B cell (primary cell): ENCODE measurements around the gene CATSPERE. TPM values are rescaled to one million over a fixed set of nuclear protein-coding genes. Genes with fewer than 3 reads are reported as not detected.
"Not testable (repeated sequence)": the region's sequence is repeated elsewhere in the genome, so short reads cannot be mapped to it uniquely, and the experiment has no call there.

Experiments
- ATAC-seq: fragments of 200-7000 bp; cut with Tn5 transposase; one replicate; pipeline ENCODE4 v1.10.0; 2021; ENCODE audit warnings: low read depth, mild to moderate bottlenecking, moderate number of reproducible peaks, moderate library complexity
- CTCF ChIA-PET: fragments of 350-600 bp; sonication (Branson Sonifier 250); formaldehyde crosslinking; loops from one replicate; lab custom pipeline; 2021; ENCODE audit warnings: antibody characterized with exemption, inconsistent platforms; lab: Charles Lee
- POLR2A ChIA-PET: fragments of 350-600 bp; sonication (Branson Sonifier 250); formaldehyde crosslinking; loops from one replicate; lab custom pipeline; 2021; ENCODE audit warnings: antibody characterized with exemption; lab: Charles Lee
- DNase-seq: peaks from one replicate; pipeline ENCODE4 v3.0.0; 2013
- H2AFZ ChIP-seq: 2 replicates; pipeline ENCODE4 v1.6.1; 2012; ENCODE audit warnings: mild to moderate bottlenecking, low read depth, low read length; ENCODE audit not compliant: insufficient read depth, poor library complexity, severe bottlenecking
- H3K27ac ChIP-seq, 2 donors: 1 replicate in 1 of 2; 2 replicates in 1 of 2; pipeline ENCODE4 v1.5.1; 2012 to 2013; ENCODE audit warnings: low read length in 2 of 2, mild to moderate bottlenecking in 2 of 2, moderate library complexity in 1 of 2
- H3K27me3 ChIP-seq, 4 experiments: fragments of 200-600 bp in 1 of 4; sonication (generic) in 1 of 4; replicated peaks in 1 of 4; 1 replicate in 2 of 4; 2 replicates in 2 of 4; pipeline versions ENCODE4 v1.6.1 to v1.7.0; 2013 to 2016; ENCODE audit warnings: low read length in 3 of 4, mild to moderate bottlenecking in 2 of 4, mixed read lengths in 1 of 4, moderate library complexity in 1 of 4; ENCODE audit not compliant: insufficient read depth in 4 of 4, control insufficient read depth in 3 of 4; ENCODE audit errors: control extremely low read depth in 1 of 4
- H3K36me3 ChIP-seq, 2 experiments: replicated peaks in 1 of 2; 1 replicate in 1 of 2; 2 replicates in 1 of 2; pipeline versions ENCODE4 v1.6.1 to v1.7.1; 2013; ENCODE audit warnings: low read length in 1 of 2; ENCODE audit not compliant: insufficient read depth in 2 of 2, control insufficient read depth in 1 of 2; ENCODE audit errors: control extremely low read depth in 1 of 2, extremely low read depth in 1 of 2
- H3K4me1 ChIP-seq, 2 donors: fragments of 200-600 bp in 1 of 2; sonication (generic) in 1 of 2; 1 replicate in 1 of 2; 2 replicates in 1 of 2; pipeline versions ENCODE4 v1.5.1 to v1.6.1; 2013 to 2017; ENCODE audit warnings: low read length in 2 of 2; ENCODE audit not compliant: control insufficient read depth in 2 of 2, insufficient read depth in 2 of 2
- H3K4me2 ChIP-seq: replicated peaks from 2 replicates; pipeline ENCODE3; 2012; ENCODE audit warnings: mild to moderate bottlenecking, low read depth, low read length; ENCODE audit not compliant: poor library complexity, severe bottlenecking
- H3K4me3 ChIP-seq, 5 experiments: fragments of 200-600 bp in 1 of 5; sonication (generic) in 1 of 5; 1 replicate in 3 of 5; 2 replicates in 2 of 5; pipeline versions ENCODE4 v1.5.1 to v1.7.0; 2011 to 2016; ENCODE audit warnings: low read length in 4 of 5, mild to moderate bottlenecking in 4 of 5, low read depth in 2 of 5, control low read depth in 1 of 5, moderate library complexity in 1 of 5; ENCODE audit not compliant: insufficient read depth in 1 of 5; ENCODE audit errors: control extremely low read depth in 1 of 5, extremely low read depth in 1 of 5
- H3K79me2 ChIP-seq: fragments of 200-600 bp; sonication (generic); one replicate; pipeline ENCODE4 v1.6.0; 2016; ENCODE audit warnings: low read length; ENCODE audit not compliant: control insufficient read depth, insufficient read depth
- H3K9ac ChIP-seq: fragments of 200-600 bp; sonication (generic); 2 replicates; pipeline ENCODE4 v1.6.1; 2017; ENCODE audit warnings: mild to moderate bottlenecking, low read length, moderate library complexity
- H3K9me3 ChIP-seq, 3 donors: one replicate each; pipeline versions ENCODE4 v1.6.1 to v1.7.1; 2013; ENCODE audit warnings: low read length in 2 of 3; ENCODE audit not compliant: control insufficient read depth in 2 of 3, insufficient read depth in 1 of 3; ENCODE audit errors: control extremely low read depth in 1 of 3
- H4K20me1 ChIP-seq: 2 replicates; pipeline ENCODE4 v1.6.0; 2012; ENCODE audit warnings: mild to moderate bottlenecking, low read length; ENCODE audit not compliant: insufficient read depth, control insufficient read depth, poor library complexity, severe bottlenecking
- H3K27ac Mint-ChIP-seq: one replicate; pipeline ENCODE4 v1.8.0; 2021; ENCODE audit warnings: mixed read lengths
- H3K27me3 Mint-ChIP-seq: one replicate; pipeline ENCODE4 v1.8.0; 2021; ENCODE audit warnings: mixed read lengths
- H3K4me1 Mint-ChIP-seq: one replicate; pipeline ENCODE4 v1.8.0; 2021; ENCODE audit warnings: mixed read lengths
- H3K4me3 Mint-ChIP-seq: one replicate; pipeline ENCODE4 v1.8.0; 2021; ENCODE audit warnings: mixed read lengths
- H3K9me3 Mint-ChIP-seq: one replicate; pipeline ENCODE4 v1.8.0; 2022; ENCODE audit warnings: mixed read lengths; ENCODE audit not compliant: insufficient read depth
- EZH2 ChIP-seq: IDR thresholded peaks from 2 replicates; pipeline ENCODE4 v1.6.1; 2012; ENCODE audit warnings: borderline replicate concordance, low read depth, mild to moderate bottlenecking, moderate library complexity, low read length; ENCODE audit not compliant: insufficient read depth, poor library complexity, severe bottlenecking
- WGBS: methylation state at CpG from one replicate; pipeline ENCODE4 v1.1.5; 2013; ENCODE audit warnings: missing lambda C conversion rate; ENCODE audit not compliant: insufficient coverage; 5-methylcytosine and 5-hydroxymethylcytosine counted together
- intact Hi-C: fragments of 100-400 bp; cut with micrococcal nuclease; formaldehyde crosslinking; loops from one replicate; pipeline ENCODE4 v1.10.0; 2022
- polyA plus RNA-seq: library from polyadenylated mRNA; depleted of rRNA; stranded (reverse); fragments of >200 nt; gene quantifications from 2 replicates; pipeline ENCODE4 v1.2.3, GENCODE V29; 2012
- total RNA-seq, 2 donors: library from RNA; stranded (reverse); fragments of 120-200 nt in 1 of 2; gene quantifications; 1 replicate in 1 of 2; 2 replicates in 1 of 2; pipeline versions ENCODE4 v1.2.3 to v1.2.4, GENCODE V29; 2013 to 2022
- TF ChIP-seq, protein P1 (sequence below): fragments of 200-600 bp; IDR thresholded peaks from one replicate; pipeline ENCODE4 v1.8.0; 2022; ENCODE audit warnings: antibody characterized with exemption, mild to moderate bottlenecking

The CATSPERE gene
- total and polyA plus RNA-seq, 2 donors (not counting 1 experiment from before 2014, with no cell fraction given) = 0.82 to 3.1 TPM

DNA sequence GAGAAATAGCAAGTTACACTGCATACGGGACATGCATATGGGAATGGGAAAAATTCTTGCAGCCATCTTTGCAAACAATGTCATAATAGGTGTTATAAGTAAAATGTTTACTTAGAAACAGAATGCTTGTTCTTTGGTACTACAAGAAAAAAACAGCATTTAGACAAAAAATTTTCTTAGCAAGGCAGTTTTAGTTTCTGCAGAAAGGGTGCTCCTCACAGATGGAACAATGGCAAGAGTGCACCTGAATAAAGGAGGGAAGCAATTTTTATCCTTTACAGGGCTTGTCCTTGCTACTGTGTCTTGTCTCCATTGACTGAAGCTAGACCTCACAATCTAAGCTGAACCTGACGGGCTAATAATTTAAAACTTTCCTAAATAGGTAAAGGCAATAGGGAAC lies 112.7 kb downstream of the CATSPERE start:
- no peak overlapping the region for H3K4me3 ChIP-seq
- TF ChIP-seq, protein P1, sequence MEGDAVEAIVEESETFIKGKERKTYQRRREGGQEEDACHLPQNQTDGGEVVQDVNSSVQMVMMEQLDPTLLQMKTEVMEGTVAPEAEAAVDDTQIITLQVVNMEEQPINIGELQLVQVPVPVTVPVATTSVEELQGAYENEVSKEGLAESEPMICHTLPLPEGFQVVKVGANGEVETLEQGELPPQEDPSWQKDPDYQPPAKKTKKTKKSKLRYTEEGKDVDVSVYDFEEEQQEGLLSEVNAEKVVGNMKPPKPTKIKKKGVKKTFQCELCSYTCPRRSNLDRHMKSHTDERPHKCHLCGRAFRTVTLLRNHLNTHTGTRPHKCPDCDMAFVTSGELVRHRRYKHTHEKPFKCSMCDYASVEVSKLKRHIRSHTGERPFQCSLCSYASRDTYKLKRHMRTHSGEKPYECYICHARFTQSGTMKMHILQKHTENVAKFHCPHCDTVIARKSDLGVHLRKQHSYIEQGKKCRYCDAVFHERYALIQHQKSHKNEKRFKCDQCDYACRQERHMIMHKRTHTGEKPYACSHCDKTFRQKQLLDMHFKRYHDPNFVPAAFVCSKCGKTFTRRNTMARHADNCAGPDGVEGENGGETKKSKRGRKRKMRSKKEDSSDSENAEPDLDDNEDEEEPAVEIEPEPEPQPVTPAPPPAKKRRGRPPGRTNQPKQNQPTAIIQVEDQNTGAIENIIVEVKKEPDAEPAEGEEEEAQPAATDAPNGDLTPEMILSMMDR = no peak
- H3K79me2 ChIP-seq = no peaks in the 10 kb centered on the region
- H3K9ac ChIP-seq = no peak overlapping the region
- CTCF ChIA-PET = no interaction called here
- H3K9me3 ChIP-seq = peaks cover 13 to 43% (median 38%) of the 10 kb centered on the region in 3 donors
- no peaks in the 10 kb centered on the region for H3K27me3 Mint-ChIP-seq
- no peaks in the 10 kb centered on the region for H3K36me3 ChIP-seq
- H3K4me1 ChIP-seq = no peaks in the 10 kb centered on the region
- no peak overlapping the region for H2AFZ ChIP-seq
- no peaks in the 10 kb centered on the region for H3K27me3 ChIP-seq
- DNase-seq (no peak), ATAC-seq (no peak)
- POLR2A ChIA-PET = no interaction called here
- H4K20me1 ChIP-seq = no peaks in the 10 kb centered on the region
- H3K4me2 ChIP-seq = no peak overlapping the region
- intact Hi-C loops = no loop called here
- no peak overlapping the region for H3K27ac Mint-ChIP-seq
- H3K27ac ChIP-seq = no peak overlapping the region
- whole genome bisulfite sequencing = no CpG with 5 or more reads among the region's 2 CpGs
- no peak overlapping the region for H3K4me3 Mint-ChIP-seq
- peaks cover 7% of the 10 kb centered on the region for H3K9me3 Mint-ChIP-seq
- H3K4me1 Mint-ChIP-seq = peaks cover 1% of the 10 kb centered on the region

DNA sequence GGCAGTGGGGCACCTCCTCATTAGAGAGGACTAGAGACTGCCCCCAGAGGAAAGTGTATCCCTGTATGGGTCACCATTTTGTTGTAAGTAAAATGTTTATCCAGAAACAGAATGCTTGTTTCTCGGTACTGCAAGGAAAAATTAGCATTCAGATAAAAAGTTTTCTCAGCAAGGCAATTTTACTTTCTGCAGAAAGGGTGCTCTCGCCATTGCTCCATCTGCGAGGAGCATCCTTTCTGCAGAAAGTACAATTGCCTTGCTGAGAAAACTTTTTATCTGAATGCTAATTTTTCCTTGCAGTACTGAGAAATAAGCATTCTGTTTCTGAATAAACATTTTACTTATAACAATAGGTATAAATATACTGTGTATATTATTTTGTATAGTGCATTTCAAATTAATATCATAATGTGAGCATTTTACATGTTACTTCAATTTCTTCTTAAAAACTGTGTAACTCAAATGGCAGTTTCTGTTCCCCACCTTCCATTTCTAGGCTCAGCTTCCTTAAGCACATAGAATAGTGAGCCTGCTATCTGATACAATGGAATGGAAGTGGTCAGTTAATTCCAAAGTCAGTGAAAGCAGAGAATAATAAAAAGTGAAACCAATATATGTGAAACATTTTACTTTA lies 115.3 kb downstream of the CATSPERE start:
- Histone ChIP-seq H3K36me3 (no peaks in the 10 kb centered on the region), H3K4me1 (no peaks in the 10 kb centered on the region), H3K27ac (no peak overlapping the region), H4K20me1 (no peaks in the 10 kb centered on the region), H3K9me3 (peaks cover 13 to 43% (median 38%) of the 10 kb centered on the region in 3 donors), H3K79me2 (no peaks in the 10 kb centered on the region), H3K9ac (no peak overlapping the region), H3K27me3 (no peaks in the 10 kb centered on the region), H2AFZ (no peak overlapping the region), H3K4me2 (no peak overlapping the region), H3K4me3 (no peak overlapping the region)
- ATAC-seq = no peak
- no peak overlapping the region for H3K27ac Mint-ChIP-seq
- H3K4me1 Mint-ChIP-seq = no peaks in the 10 kb centered on the region
- no peak overlapping the region for H3K4me3 Mint-ChIP-seq
- ChIA-PET CTCF (no interaction called here), POLR2A (no interaction called here)
- 100% methylated on average over 1 of the region's 3 CpGs for WGBS
- peaks cover 7% of the 10 kb centered on the region for H3K9me3 Mint-ChIP-seq
- DNase-seq = no peak
- no peaks in the 10 kb centered on the region for H3K27me3 Mint-ChIP-seq
- intact Hi-C loops = no loop called here
- TF ChIP-seq EZH2 = no peak
- TF ChIP-seq, protein P1 = no peak

DNA sequence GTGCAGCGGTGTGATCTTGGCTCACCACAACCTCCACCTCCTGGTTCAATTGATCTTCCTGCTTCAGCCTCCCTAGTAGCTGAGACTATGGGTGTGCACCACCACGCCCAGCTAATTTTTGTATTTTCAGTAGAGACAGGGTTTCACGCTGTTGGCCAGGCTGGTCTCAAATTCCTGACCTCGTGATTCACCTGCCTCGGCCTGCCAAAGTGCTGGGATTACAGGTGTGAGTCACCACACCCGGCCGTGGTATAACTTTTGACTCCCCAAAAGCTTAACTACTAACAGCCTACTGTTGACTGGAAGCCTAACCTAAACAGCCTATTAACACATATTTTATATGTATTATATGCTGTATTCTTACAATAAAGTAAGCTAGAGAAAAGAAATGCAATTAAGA lies 117.1 kb downstream of the CATSPERE start:
- peaks cover 10 to 39% (median 33%) of the 10 kb centered on the region in 3 donors for H3K9me3 ChIP-seq
- H3K36me3 ChIP-seq, H3K9ac ChIP-seq, CTCF ChIA-PET, H2AFZ ChIP-seq, H3K4me3 Mint-ChIP-seq, H3K4me3 ChIP-seq, H3K9me3 Mint-ChIP-seq, H3K27ac Mint-ChIP-seq, ATAC-seq, H3K27ac ChIP-seq, H3K79me2 ChIP-seq, H3K4me2 ChIP-seq, H3K4me1 Mint-ChIP-seq, H4K20me1 ChIP-seq, DNase-seq, POLR2A ChIA-PET, intact Hi-C loops, H3K4me1 ChIP-seq, H3K27me3 ChIP-seq, H3K27me3 Mint-ChIP-seq: not testable (repeated sequence)
- WGBS = 91% methylated on average over 4 of the region's 7 CpGs
